K562 (cell line): ENCODE data around the gene ALDH16A1. TPM values are rescaled to one million over a fixed set of nuclear protein-coding genes. Genes with fewer than 3 reads are reported as not detected.
A peak's percentile ranks its signal among the peaks of the same experiment; 100 is the strongest.

Source experiments
- ATAC-seq: fragments of 200-7000 bp; cut with Tn5 transposase; 3 replicates; pipeline ENCODE4 v1.9.1; 2020; ENCODE audit warnings: moderate library complexity
- BruUV-seq: library from RNA; stranded (reverse); fragments of 400-500 nt; replicated peaks from 2 replicates; lab custom pipeline; 2021; lab: Mats Ljungman, UMichigan
- CTCF ChIA-PET: fragments of 300-600 bp; formaldehyde crosslinking; extraction: SDS; loops from one replicate; lab custom pipeline; 2021; ENCODE audit warnings: low intra/inter-chr PET ratio; lab: Yijun Ruan, JAX
- POLR2A ChIA-PET: fragments of 300-600, 350-650 bp; sonication (Branson Sonifier 250); formaldehyde crosslinking; extraction: SDS; loops from one replicate; lab custom pipeline; 2021; ENCODE audit warnings: antibody characterized with exemption, inconsistent platforms; lab: Yijun Ruan, JAX
- DNase-seq, 4 experiments: peaks; one replicate each; pipeline versions ENCODE4 v3.0.0 to v3.0.0-alpha.2; 2011 to 2018; ENCODE audit warnings: low spot score in 3 of 4, mixed read lengths in 3 of 4; ENCODE audit errors: extremely low read depth in 1 of 4
- FAIRE-seq: peaks from 2 replicates; lab custom pipeline; 2011; peaks lifted over from hg19 to GRCh38; lab: Jason Lieb, UNC
- H2AFZ ChIP-seq: 2 replicates; pipeline ENCODE4 v1.6.0; 2011; ENCODE audit warnings: low read depth, low read length, control low read depth, inconsistent platforms
- H3K27ac ChIP-seq: fragments of 200-600 bp; 3 replicates; pipeline ENCODE4 v1.8.0; 2011; ENCODE audit warnings: low read depth, mild to moderate bottlenecking, control low read depth, inconsistent platforms, low read length, moderate library complexity, mixed read lengths; ENCODE audit errors: extremely low read depth
- H3K27me3 ChIP-seq, 2 experiments: fragments of 300-600 bp in 1 of 2; 2 replicates in 1 of 2; 3 replicates in 1 of 2; pipeline versions ENCODE4 v1.6.0 to v1.8.0; 2011; ENCODE audit warnings: inconsistent platforms in 2 of 2, low read length in 2 of 2, mild to moderate bottlenecking in 1 of 2, mixed read lengths in 1 of 2, moderate library complexity in 1 of 2; ENCODE audit not compliant: control insufficient read depth in 2 of 2, insufficient read depth in 2 of 2
- H3K36me3 ChIP-seq: fragments of 300-600 bp; 3 replicates; pipeline ENCODE4 v1.8.0; 2011; ENCODE audit warnings: mild to moderate bottlenecking, low read length, inconsistent platforms; ENCODE audit not compliant: control insufficient read depth, insufficient read depth
- H3K4me1 ChIP-seq, 2 experiments: fragments of 200-600 bp in 1 of 2; replicated peaks in 1 of 2; 2 replicates in 1 of 2; 3 replicates in 1 of 2; pipeline versions ENCODE4 v1.5.1 to v1.8.0; 2011; ENCODE audit warnings: inconsistent platforms in 2 of 2, low read length in 2 of 2, mild to moderate bottlenecking in 1 of 2, mixed read lengths in 1 of 2, moderate library complexity in 1 of 2; ENCODE audit not compliant: control insufficient read depth in 2 of 2, insufficient read depth in 2 of 2
- H3K4me2 ChIP-seq: 2 replicates; pipeline ENCODE4 v1.6.1; 2011; ENCODE audit warnings: low read length, control low read depth, inconsistent platforms, mixed read lengths; ENCODE audit not compliant: insufficient read depth
- H3K4me3 ChIP-seq: fragments of 200-600 bp; sonication (generic), shearing (Covaris generic); 2 replicates; pipeline ENCODE4 v1.5.1; 2016; ENCODE audit warnings: control low read depth, inconsistent platforms
- H3K79me2 ChIP-seq: fragments of 200-600 bp; 3 replicates; pipeline ENCODE4 v1.8.0; 2011; ENCODE audit warnings: low read length, inconsistent platforms; ENCODE audit not compliant: control insufficient read depth, insufficient read depth
- H3K9ac ChIP-seq, 2 experiments: 2 replicates each; pipeline versions ENCODE4 v1.6.0 to v1.6.1; 2011; ENCODE audit warnings: low read depth in 2 of 2, low read length in 2 of 2, control low read depth in 1 of 2, inconsistent platforms in 1 of 2, mild to moderate bottlenecking in 1 of 2, mixed read lengths in 1 of 2; ENCODE audit not compliant: insufficient read depth in 1 of 2
- H3K9me1 ChIP-seq: one replicate; pipeline ENCODE4 v1.6.0; 2011; ENCODE audit warnings: inconsistent platforms, mild to moderate bottlenecking, low read length, moderate library complexity; ENCODE audit not compliant: control insufficient read depth, insufficient read depth
- H3K9me3 ChIP-seq: replicated peaks from 2 replicates; pipeline ENCODE4 v1.5.1; 2011; ENCODE audit warnings: low read depth, low read length, inconsistent platforms; ENCODE audit not compliant: control insufficient read depth, insufficient read depth
- H4K20me1 ChIP-seq: replicated peaks from 2 replicates; pipeline ENCODE4 v1.6.1; 2011; ENCODE audit warnings: low read length, inconsistent platforms, mixed read lengths; ENCODE audit not compliant: control insufficient read depth, insufficient read depth
- E2F5 ChIP-seq: sonication (generic); formaldehyde crosslinking; IDR thresholded peaks from 2 replicates; pipeline ENCODE4 v1.8.0; 2022; ENCODE audit warnings: mild to moderate bottlenecking, missing genetic modification reagents
- HCFC1 ChIP-seq: IDR thresholded peaks from 2 replicates; pipeline ENCODE4 v1.6.1; 2012; ENCODE audit warnings: low read depth, low read length, improper control_type of control experiment
- HDAC3 ChIP-seq: fragments of 450-650 bp; IDR thresholded peaks from 2 replicates; pipeline ENCODE4 v1.6.1; 2018; ENCODE audit warnings: borderline replicate concordance, mild to moderate bottlenecking, moderate library complexity; ENCODE audit not compliant: partially characterized antibody
- OTX1 ChIP-seq: fragments of 450-650 bp; formaldehyde crosslinking; IDR thresholded peaks from 2 replicates; pipeline ENCODE4 v1.4.0; 2022; ENCODE audit warnings: mild to moderate bottlenecking
- PTBP1 ChIP-seq: fragments of 200-400 bp; formaldehyde crosslinking; IDR thresholded peaks from 2 replicates; pipeline ENCODE4 v1.6.1; 2017; ENCODE audit warnings: low read depth, low read length
- ZBTB26 ChIP-seq: fragments of 450-650 bp; formaldehyde crosslinking; IDR thresholded peaks from 2 replicates; pipeline ENCODE4 v1.4.0; 2022; ENCODE audit warnings: missing genetic modification characterization
- ZBTB33 ChIP-seq: sonication (generic); formaldehyde crosslinking; IDR thresholded peaks from 2 replicates; pipeline ENCODE4 v1.8.1; 2023; ENCODE audit warnings: mild to moderate bottlenecking, missing genetic modification reagents
- ZNF277 ChIP-seq: fragments of 250-450 bp; sonication (Bioruptor Pico); IDR thresholded peaks from 2 replicates; pipeline ENCODE4 v1.8.0; 2022; ENCODE audit warnings: inconsistent platforms, mild to moderate bottlenecking, moderate library complexity, borderline replicate concordance
- ZNF609 ChIP-seq: sonication (generic); formaldehyde crosslinking; IDR thresholded peaks from 2 replicates; pipeline ENCODE4 v1.8.1; 2023; ENCODE audit warnings: missing genetic modification reagents, mild to moderate bottlenecking, borderline replicate concordance
- WGBS: fragments of 100-300 bp; shearing (Covaris generic); methylation state at CpG from one replicate; pipeline ENCODE4 v1.1.6; 2016; ENCODE audit warnings: low coverage, mixed read lengths; ENCODE audit not compliant: insufficient coverage; ENCODE audit errors: missing lambda C conversion rate; 5-methylcytosine and 5-hydroxymethylcytosine counted together
- in situ Hi-C: fragments of 300-500 bp; cut with MboI; formaldehyde crosslinking; loops from 4 replicates; pipeline ENCODE4 v1.15.0; 2018; ENCODE audit warnings: inconsistent platforms, mixed read lengths
- intact Hi-C: fragments of 100-400 bp; cut with micrococcal nuclease; formaldehyde crosslinking; loops from 2 replicates; pipeline ENCODE4 v1.14.2; 2022
- polyA plus RNA-seq, 8 experiments: library from polyadenylated mRNA; depleted of rRNA in 4 of 8; stranded (reverse) in 5 of 8; unstranded in 3 of 8; fragments of >200 nt; fragmentation: Nextera tagmentation in 2 of 8; fragmentation: Illumina TruSeq in 1 of 8; extraction: Ambion mirVana in 2 of 8; extraction: Trizol in 1 of 8; gene quantifications; 2 replicates each; pipeline versions ENCODE4 v1.2.1 to v1.2.3, GENCODE V29; 2011 to 2014; ENCODE audit warnings: inconsistent platforms in 1 of 8, missing spikeins in 1 of 8
- total RNA-seq, 7 experiments: library from RNA; depleted of rRNA in 6 of 7; stranded (reverse); fragments of >200 nt in 6 of 7; fragmentation: Illumina TruSeq in 2 of 7; extraction: Trizol in 2 of 7; gene quantifications; 2 replicates each; pipeline versions ENCODE4 v1.2.1 to v1.2.3, GENCODE V29; 2011 to 2021; ENCODE audit warnings: low replicate concordance in 1 of 7

ALDH16A1 gene
- total and polyA plus RNA-seq, 9 of the 15 experiments (the other 6 are each of a cell fraction or from before 2014, with no cell fraction given): 2.2 to 52.2 (median 7.6) TPM

- Histone ChIP-seq H3K4me3 (peak overlapping the region; percentile 56), H2AFZ (peak overlapping the region; percentile 94), H3K4me1 (peaks cover 11 to 50% of the 10 kb centered on the region in 2 experiments), H3K4me2 (peak overlapping the region; percentile 73), H3K9ac (peak overlapping the region; percentile 53 to 94; a peak in 3 of 4 replicates), H4K20me1 (no peaks in the 10 kb centered on the region), H3K27ac (no peak overlapping the region), H3K79me2 (no peaks in the 10 kb centered on the region), H3K27me3 (no peaks in the 10 kb centered on the region), H3K9me1 (no peaks in the 10 kb centered on the region), H3K9me3 (no peaks in the 10 kb centered on the region), H3K36me3 (peaks cover 12% of the 10 kb centered on the region; the same call in 1 of the 3 replicates)
- DNase-seq (no peak), ATAC-seq (no peak), FAIRE-seq (no peak)
- ChIA-PET CTCF (interaction anchor here (0.8 to 1.3 kb wide), 3 partner anchors 28 to 204 kb away, joined by 3 to 5 read pairs (median 3); no protein-coding TSS in a partner anchor), POLR2A (no interaction called here)
- intact Hi-C loops (loop anchor here (1.0 kb wide), 1 partner anchor 29 kb away; no protein-coding TSS in a partner anchor), in situ Hi-C loops (no loop called here)
- WGBS: 8% methylated on average over 4 of the region's 11 CpGs
- no TSS peak for BruUV-seq
- TF ChIP-seq ZNF277: no peak
- TF ChIP-seq ZNF609 (CRISPR knock-in tag): no peak
- no peak for TF ChIP-seq HCFC1
- peak; percentile 71; the same call in 1 of the 2 replicates for TF ChIP-seq OTX1 (CRISPR knock-in tag)
- no peak for TF ChIP-seq E2F5
- TF ChIP-seq PTBP1: no peak
- no peak for TF ChIP-seq HDAC3
- TF ChIP-seq ZBTB26 (CRISPR knock-in tag): 0 out of 2 replicates have a peak, but pooled peaks have one; percentile 23
- TF ChIP-seq ZBTB33 (CRISPR knock-in tag): no peak
These were observed 21.5 kb downstream of the ALDH16A1 start for GRCh38 chr19:49474542-49474924.
